Testis (tissue), 3 donors: ENCODE data around the gene MAP4K4. TPM values are rescaled to one million over a fixed set of nuclear protein-coding genes. Genes with fewer than 3 reads are reported as not detected.
A peak's percentile ranks its signal among the peaks of the same experiment; 100 is the strongest.

Source experiments
- DNase-seq: peaks from one replicate; pipeline ENCODE4 v3.0.0-alpha.2; 2019
- H3K27ac ChIP-seq, 2 donors: fragments of 200-600 bp; sonication (generic); one replicate each; pipeline ENCODE4 v1.5.1; 2019
- H3K27me3 ChIP-seq: fragments of 200-600 bp; sonication (generic); one replicate; pipeline ENCODE4 v1.5.1; 2019
- H3K36me3 ChIP-seq: fragments of 200-600 bp; sonication (generic); one replicate; pipeline ENCODE4 v1.5.1; 2017; ENCODE audit warnings: low read depth; ENCODE audit errors: missing control alignments
- H3K4me1 ChIP-seq: fragments of 200-600 bp; sonication (generic); one replicate; pipeline ENCODE4 v1.5.1; 2019
- H3K4me3 ChIP-seq, 2 donors: fragments of 200-600 bp; sonication (generic); one replicate each; pipeline ENCODE4 v1.5.1; 2017 to 2019
- H3K9me3 ChIP-seq: fragments of 200-600 bp; sonication (generic); one replicate; pipeline ENCODE4 v1.5.1; 2017
- POLR2A ChIP-seq: fragments of 450-650 bp; IDR thresholded peaks from one replicate; pipeline ENCODE4 v1.6.1; 2017; ENCODE audit warnings: antibody characterized with exemption, mild to moderate bottlenecking, moderate library complexity
- WGBS, 2 donors: methylation state at CpG; one replicate each; pipeline ENCODE4 v1.1.5; 2018; 5-methylcytosine and 5-hydroxymethylcytosine counted together
- intact Hi-C: fragments of 100-400 bp; cut with DNase I; formaldehyde crosslinking; loops from one replicate; pipeline ENCODE4 v1.15.1; 2023; ENCODE audit warnings: low total_unique reads
- polyA plus RNA-seq: library from polyadenylated mRNA; stranded (reverse); fragments of 350-450 nt; fragmentation: Illumina TruSeq; extraction: RNeasy Lipid Tissue Mini Kit (QIAGEN cat#74804); gene quantifications from one replicate; pipeline ENCODE4 v1.2.3, GENCODE V29; 2014; ENCODE audit warnings: low read depth, low replicate concordance; ENCODE audit not compliant: insufficient read depth
- total RNA-seq, 2 donors: library from RNA; depleted of rRNA; stranded (reverse); fragments of >200 nt; gene quantifications; one replicate each; pipeline ENCODE4 v1.2.3, GENCODE V29; 2016
- TF ChIP-seq, protein P1 (sequence below), 3 experiments: fragments of 450-650 bp in 2 of 3; fragments of 200-600 bp in 1 of 3; sonication (generic) in 1 of 3; IDR thresholded peaks; one replicate each; pipeline ENCODE4 v1.5.1; 2016 to 2019; ENCODE audit warnings: antibody characterized with exemption in 3 of 3, mild to moderate bottlenecking in 2 of 3, moderate library complexity in 1 of 3

MAP4K4 gene
- total and polyA plus RNA-seq, 3 donors from 2014 or later = 88.2 to 194 (median 174) TPM

DNA sequence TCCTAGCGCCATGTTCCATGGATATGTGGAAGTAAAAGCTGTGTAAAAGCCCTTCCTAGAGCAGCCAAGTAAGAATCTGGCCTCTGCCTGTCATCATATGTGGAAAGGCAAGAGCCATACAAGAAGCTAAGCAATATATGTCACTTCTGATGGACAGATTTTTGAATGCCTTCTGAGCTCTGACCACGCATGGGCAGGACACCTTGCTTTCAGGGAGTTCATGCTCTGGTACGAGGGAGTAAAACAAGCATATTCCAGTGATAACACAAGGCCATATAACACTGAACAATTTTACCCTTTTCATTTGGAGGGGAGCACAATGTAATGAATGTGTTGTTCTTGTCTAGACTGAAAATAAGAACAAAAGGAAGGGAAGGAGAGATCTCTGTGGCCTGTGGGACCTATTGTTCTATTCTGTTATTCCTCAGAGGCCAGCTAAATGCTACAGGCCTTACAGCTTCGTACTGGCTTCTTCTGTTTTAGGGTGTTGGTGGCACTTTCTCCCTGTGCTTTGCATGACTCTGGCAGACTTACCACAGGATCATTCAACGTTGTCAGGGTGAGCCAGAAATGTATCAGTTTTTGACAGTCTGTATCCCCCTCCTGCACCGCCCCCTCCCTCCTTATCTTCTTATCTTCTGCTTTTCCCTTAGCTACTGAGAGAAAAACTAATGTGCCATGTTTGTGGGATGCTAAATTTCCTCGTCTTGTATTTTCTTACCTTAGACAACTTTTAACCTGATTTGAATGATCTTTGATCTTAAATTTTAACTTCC is 99.5 kb downstream of the MAP4K4 start:
- WGBS, 2 donors = 50 to 60% methylated on average over 7 of the region's 7 CpGs
- peaks cover 4% of the 10 kb centered on the region for H3K4me1 ChIP-seq
- H3K36me3 ChIP-seq = no peaks in the 10 kb centered on the region
- H3K9me3 ChIP-seq = no peaks in the 10 kb centered on the region
- H3K27me3 ChIP-seq = no peaks in the 10 kb centered on the region
- no peak for DNase-seq
- TF ChIP-seq, protein P1, sequence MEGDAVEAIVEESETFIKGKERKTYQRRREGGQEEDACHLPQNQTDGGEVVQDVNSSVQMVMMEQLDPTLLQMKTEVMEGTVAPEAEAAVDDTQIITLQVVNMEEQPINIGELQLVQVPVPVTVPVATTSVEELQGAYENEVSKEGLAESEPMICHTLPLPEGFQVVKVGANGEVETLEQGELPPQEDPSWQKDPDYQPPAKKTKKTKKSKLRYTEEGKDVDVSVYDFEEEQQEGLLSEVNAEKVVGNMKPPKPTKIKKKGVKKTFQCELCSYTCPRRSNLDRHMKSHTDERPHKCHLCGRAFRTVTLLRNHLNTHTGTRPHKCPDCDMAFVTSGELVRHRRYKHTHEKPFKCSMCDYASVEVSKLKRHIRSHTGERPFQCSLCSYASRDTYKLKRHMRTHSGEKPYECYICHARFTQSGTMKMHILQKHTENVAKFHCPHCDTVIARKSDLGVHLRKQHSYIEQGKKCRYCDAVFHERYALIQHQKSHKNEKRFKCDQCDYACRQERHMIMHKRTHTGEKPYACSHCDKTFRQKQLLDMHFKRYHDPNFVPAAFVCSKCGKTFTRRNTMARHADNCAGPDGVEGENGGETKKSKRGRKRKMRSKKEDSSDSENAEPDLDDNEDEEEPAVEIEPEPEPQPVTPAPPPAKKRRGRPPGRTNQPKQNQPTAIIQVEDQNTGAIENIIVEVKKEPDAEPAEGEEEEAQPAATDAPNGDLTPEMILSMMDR (IDR thresholded peaks at IDR 0.05) = no peak
- no peak for TF ChIP-seq POLR2A
- no peak overlapping the region for H3K27ac ChIP-seq
- H3K4me3 ChIP-seq = no peak overlapping the region
- intact Hi-C loops = no loop called here

- H3K4me1 ChIP-seq = peaks cover 26% of the 10 kb centered on the region
- no peak overlapping the region for H3K27ac ChIP-seq
- no peaks in the 10 kb centered on the region for H3K27me3 ChIP-seq
- TF ChIP-seq, protein P1 (IDR thresholded peaks at IDR 0.05) = no peak
- no peak for TF ChIP-seq POLR2A
- no peaks in the 10 kb centered on the region for H3K9me3 ChIP-seq
- 93 to 97% methylated on average over 3 of the region's 3 CpGs for WGBS, 2 donors
- no peak for DNase-seq
- intact Hi-C loops = no loop called here
- no peak overlapping the region for H3K4me3 ChIP-seq
- no peaks in the 10 kb centered on the region for H3K36me3 ChIP-seq
Observed at GRCh38 chr2:101801496-101801895, 104.0 kb downstream of the MAP4K4 start.

GRCh38 chr2:101802329-101802728 is 104.8 kb downstream of the MAP4K4 start:
- H3K4me3 ChIP-seq = no peak overlapping the region
- H3K36me3 ChIP-seq = no peaks in the 10 kb centered on the region
- DNase-seq = peak; percentile 48
- intact Hi-C loops = no loop called here
- H3K27me3 ChIP-seq = no peaks in the 10 kb centered on the region
- H3K27ac ChIP-seq = no peak overlapping the region
- WGBS, 2 donors = 86 to 88% methylated on average over 5 of the region's 5 CpGs
- H3K4me1 ChIP-seq = peaks cover 31% of the 10 kb centered on the region
- no peaks in the 10 kb centered on the region for H3K9me3 ChIP-seq
- TF ChIP-seq POLR2A = no peak
- TF ChIP-seq, protein P1 (IDR thresholded peaks at IDR 0.05) = no peak

DNA sequence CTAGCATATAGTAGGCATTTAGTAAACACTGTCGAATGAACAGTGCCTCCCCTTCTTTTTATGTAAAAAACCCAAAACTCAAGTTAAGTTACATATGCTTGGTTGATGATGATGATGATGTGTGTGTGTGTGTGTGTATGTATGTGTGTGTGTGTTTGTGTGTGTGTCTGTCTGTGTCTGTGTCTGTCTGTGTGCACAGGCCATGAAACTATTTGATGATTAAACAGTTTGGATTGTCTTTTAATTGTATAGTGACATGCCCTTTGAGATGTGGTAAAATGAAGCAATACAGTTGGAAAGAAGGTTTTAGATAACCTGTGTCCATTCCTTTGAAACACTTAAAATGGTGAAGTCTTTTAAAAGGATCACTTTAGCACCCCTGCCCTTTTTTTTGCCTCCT is 105.6 kb downstream of the MAP4K4 start:
- H3K9me3 ChIP-seq = no peaks in the 10 kb centered on the region
- H3K27ac ChIP-seq = no peak overlapping the region
- TF ChIP-seq, protein P1 (IDR thresholded peaks at IDR 0.05) = no peak
- no peak for TF ChIP-seq POLR2A
- H3K4me1 ChIP-seq = peaks cover 37% of the 10 kb centered on the region
- intact Hi-C loops = no loop called here
- no peaks in the 10 kb centered on the region for H3K36me3 ChIP-seq
- no peak overlapping the region for H3K4me3 ChIP-seq
- no peak for DNase-seq
- H3K27me3 ChIP-seq = no peaks in the 10 kb centered on the region
- 97 to 100% methylated on average over 1 of the region's 1 CpG for WGBS, 2 donors
